ENCODE measurements around the gene NUAK1. TPM values are rescaled to one million over a fixed set of nuclear protein-coding genes. Genes with fewer than 3 reads are reported as not detected.
A peak's percentile ranks its signal among the peaks of the same experiment; 100 is the strongest.

Gene NUAK1
- total and polyA plus RNA-seq, 2 experiments from 2014 or later = 13.4 to 29.6 TPM

DNA sequence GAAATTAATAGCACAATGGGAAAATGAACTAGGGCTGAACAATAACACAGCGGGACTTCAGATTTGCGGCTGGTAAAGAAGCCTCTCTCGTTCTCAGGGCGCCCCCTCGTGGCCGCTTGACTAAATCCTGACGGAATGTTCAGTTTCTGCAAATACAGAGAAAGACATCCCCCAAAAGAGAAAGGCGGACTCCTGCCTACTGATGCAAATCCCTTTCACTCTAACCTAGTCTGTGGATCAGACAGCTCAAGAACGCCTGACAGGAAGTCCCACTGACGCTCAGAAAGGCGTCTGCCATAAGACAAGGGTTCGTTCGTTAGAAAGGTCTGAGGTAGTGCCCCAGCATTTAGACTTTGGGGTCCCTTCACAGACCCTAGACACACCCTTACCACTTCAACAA lies 2.5 kb downstream of the NUAK1 start:
- WGBS, 2 experiments (ENCODE audit: low coverage in 1 of 2, low lambda C conversion rate in 2 of 2, missing lambda C conversion rate in 2 of 2) = 0 to 1% methylated on average over 13 of the region's 13 CpGs
- peak overlapping the region; percentile 98 for H3K4me2 ChIP-seq (ENCODE audit: unreplicated experiment)
- H3K9me3 ChIP-seq (ENCODE audit: low read depth) = no peaks in the 10 kb centered on the region
- H3K4me3 ChIP-seq = peak overlapping the region; percentile 88
- no peaks in the 10 kb centered on the region for H3K9me2 ChIP-seq (ENCODE audit: insufficient read depth)
- H3K9ac ChIP-seq = peak overlapping the region; percentile 97
- DNase-seq = peak; percentile 92
- in situ Hi-C loops (cut with MboI) = loop anchor here (5.0 kb wide), 1 partner anchor 429 kb away; no protein-coding TSS in a partner anchor
- peak overlapping the region; percentile 32 for H2AFZ ChIP-seq
- no peaks in the 10 kb centered on the region; the same call in 1 of the 2 replicates for H4K20me1 ChIP-seq (ENCODE audit: insufficient read depth)
- H3K36me3 ChIP-seq (ENCODE audit: low read depth) = no peaks in the 10 kb centered on the region
- TF ChIP-seq EZH2phosphoT487 (IDR thresholded peaks at IDR 0.05; ENCODE audit: insufficient read depth, low read depth) (no peak), EZH2 (IDR thresholded peaks at IDR 0.05; ENCODE audit: insufficient read depth, poor library complexity, severe bottlenecking) (no peak)
- H3K4me1 ChIP-seq (ENCODE audit: insufficient read depth) = peaks cover 55% of the 10 kb centered on the region
- no peaks in the 10 kb centered on the region for H3K27me3 ChIP-seq (replicated peaks; ENCODE audit: insufficient read depth)
- peaks cover 93% of the 10 kb centered on the region for H3K79me2 ChIP-seq (ENCODE audit: insufficient read depth)
- peak overlapping the region; percentile 73 for H3K27ac ChIP-seq
- peaks cover 43% of the 10 kb centered on the region for H3F3A ChIP-seq (ENCODE audit: insufficient read depth)

DNA sequence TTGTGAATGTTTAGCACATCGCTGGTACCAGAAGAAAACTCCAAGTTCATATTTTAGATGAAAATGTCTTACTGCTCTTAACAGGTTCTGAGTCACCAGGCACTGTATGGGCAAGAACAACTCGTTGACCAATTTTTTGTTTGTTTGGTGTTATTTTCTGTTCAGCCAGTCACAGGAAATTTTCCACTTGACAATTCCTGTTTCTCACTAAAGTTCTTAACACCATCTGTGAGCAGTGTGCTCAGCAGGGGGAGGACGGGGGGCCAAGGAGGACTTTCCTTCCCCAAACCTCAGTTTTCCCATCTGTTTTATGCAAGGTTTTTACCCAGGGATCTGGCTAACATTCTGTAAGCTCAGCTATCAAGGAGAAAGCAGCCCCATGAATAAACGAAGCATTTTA lies 3.0 kb downstream of the NUAK1 start:
- Histone ChIP-seq H3K4me3 (peak overlapping the region; percentile 88), H3K9ac (peak overlapping the region; percentile 75), H3K9me3 (ENCODE audit: low read depth) (no peaks in the 10 kb centered on the region), H3K36me3 (ENCODE audit: low read depth) (no peaks in the 10 kb centered on the region), H3K79me2 (ENCODE audit: insufficient read depth) (peaks cover 93% of the 10 kb centered on the region), H3K27me3 (replicated peaks; ENCODE audit: insufficient read depth) (no peaks in the 10 kb centered on the region), H3K27ac (peak overlapping the region; percentile 73), H3K4me2 (ENCODE audit: unreplicated experiment) (peak overlapping the region; percentile 98), H3F3A (ENCODE audit: insufficient read depth) (peaks cover 45% of the 10 kb centered on the region), H3K4me1 (ENCODE audit: insufficient read depth) (peaks cover 56% of the 10 kb centered on the region), H2AFZ (peak overlapping the region; percentile 44; the same call in 1 of the 2 replicates), H4K20me1 (ENCODE audit: insufficient read depth) (no peaks in the 10 kb centered on the region; the same call in 1 of the 2 replicates), H3K9me2 (ENCODE audit: insufficient read depth) (no peaks in the 10 kb centered on the region)
- DNase-seq = peak; percentile 88
- WGBS, 2 experiments (ENCODE audit: low coverage in 1 of 2, low lambda C conversion rate in 2 of 2, missing lambda C conversion rate in 2 of 2) = 1 to 2% methylated on average over 4 of the region's 4 CpGs
- TF ChIP-seq EZH2 (IDR thresholded peaks at IDR 0.05; ENCODE audit: insufficient read depth, poor library complexity, severe bottlenecking) (no peak), EZH2phosphoT487 (IDR thresholded peaks at IDR 0.05; ENCODE audit: insufficient read depth, low read depth) (no peak)
- in situ Hi-C loops (cut with MboI) = loop anchor here (5.0 kb wide), 1 partner anchor 428 kb away; no protein-coding TSS in a partner anchor

- H3K9ac ChIP-seq = no peak overlapping the region
- no peaks in the 10 kb centered on the region for H3K27me3 ChIP-seq (replicated peaks; ENCODE audit: insufficient read depth)
- H4K20me1 ChIP-seq (ENCODE audit: insufficient read depth) = no peaks in the 10 kb centered on the region; the same call in 1 of the 2 replicates
- H3K9me3 ChIP-seq (ENCODE audit: low read depth) = no peaks in the 10 kb centered on the region
- 89 to 90% methylated on average over 6 of the region's 6 CpGs for whole genome bisulfite sequencing, 2 experiments (ENCODE audit: low coverage in 1 of 2, low lambda C conversion rate in 2 of 2, missing lambda C conversion rate in 2 of 2)
- H3F3A ChIP-seq (ENCODE audit: insufficient read depth) = peaks cover 45% of the 10 kb centered on the region
- H3K4me1 ChIP-seq (ENCODE audit: insufficient read depth) = peaks cover 51% of the 10 kb centered on the region
- peaks cover 93% of the 10 kb centered on the region for H3K79me2 ChIP-seq (ENCODE audit: insufficient read depth)
- H3K27ac ChIP-seq = peak overlapping the region; percentile 73; the same call in 1 of the 2 replicates
- DNase-seq = no peak
- H3K4me2 ChIP-seq (ENCODE audit: unreplicated experiment) = peak overlapping the region; percentile 98
- in situ Hi-C loops (cut with MboI) = loop anchor here (5.0 kb wide), 1 partner anchor 428 kb away; no protein-coding TSS in a partner anchor
- H3K4me3 ChIP-seq = peak overlapping the region; percentile 88
- no peak for TF ChIP-seq EZH2 (IDR thresholded peaks at IDR 0.05; ENCODE audit: insufficient read depth, poor library complexity, severe bottlenecking)
- no peak for TF ChIP-seq EZH2phosphoT487 (IDR thresholded peaks at IDR 0.05; ENCODE audit: insufficient read depth, low read depth)
- H2AFZ ChIP-seq = no peak overlapping the region
- H3K9me2 ChIP-seq (ENCODE audit: insufficient read depth) = no peaks in the 10 kb centered on the region
- no peaks in the 10 kb centered on the region for H3K36me3 ChIP-seq (ENCODE audit: low read depth)
Observed at GRCh38 chr12:106135075-106135474, 3.7 kb downstream of the NUAK1 start.

DNA sequence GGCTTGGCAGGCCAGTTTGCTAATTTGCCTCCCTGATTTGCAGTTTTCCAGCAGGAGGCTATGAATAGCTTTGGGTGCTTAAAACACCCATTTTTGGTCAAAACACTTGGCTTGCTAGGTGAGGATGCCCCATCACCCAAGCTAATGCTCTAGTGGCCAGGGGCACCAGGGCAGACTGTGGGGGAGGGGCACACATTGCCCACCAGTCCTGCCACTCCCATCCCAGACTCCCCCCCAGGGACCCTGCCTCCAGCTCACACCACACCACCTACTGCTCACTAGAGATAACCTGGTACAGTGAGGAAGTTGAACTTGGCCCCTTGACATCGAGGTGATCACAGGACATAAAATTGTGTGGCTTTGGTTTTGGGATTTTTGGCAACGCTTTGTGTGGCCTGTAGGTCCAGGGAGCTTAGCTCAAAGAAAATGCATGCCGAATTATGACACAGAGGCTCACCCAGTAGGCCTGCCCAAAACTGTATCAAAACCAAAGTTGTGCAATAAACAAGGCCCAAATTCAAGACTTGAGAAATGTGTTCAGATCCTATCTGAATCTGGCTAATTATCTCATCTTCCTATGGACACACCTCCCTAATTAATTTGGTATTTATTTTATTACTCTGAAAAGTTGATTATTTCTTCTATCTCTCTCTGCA lies 4.3 kb downstream of the NUAK1 start:
- peak overlapping the region; percentile 98 for H3K4me2 ChIP-seq (ENCODE audit: unreplicated experiment)
- in situ Hi-C loops (cut with MboI) = loop anchor here (5.0 kb wide), 1 partner anchor 712 kb away; no protein-coding TSS in a partner anchor
- no peak overlapping the region for H2AFZ ChIP-seq
- H3K9me2 ChIP-seq (ENCODE audit: insufficient read depth) = no peaks in the 10 kb centered on the region
- H3K9ac ChIP-seq = no peak overlapping the region
- H3K9me3 ChIP-seq (ENCODE audit: low read depth) = no peaks in the 10 kb centered on the region
- no peaks in the 10 kb centered on the region for H3K36me3 ChIP-seq (ENCODE audit: low read depth)
- peaks cover 93% of the 10 kb centered on the region for H3K79me2 ChIP-seq (ENCODE audit: insufficient read depth)
- TF ChIP-seq EZH2phosphoT487 (IDR thresholded peaks at IDR 0.05; ENCODE audit: insufficient read depth, low read depth) (no peak), EZH2 (IDR thresholded peaks at IDR 0.05; ENCODE audit: insufficient read depth, poor library complexity, severe bottlenecking) (no peak)
- H3F3A ChIP-seq (ENCODE audit: insufficient read depth) = peaks cover 45% of the 10 kb centered on the region
- DNase-seq = no peak
- H3K27ac ChIP-seq = no peak overlapping the region
- no peaks in the 10 kb centered on the region for H3K27me3 ChIP-seq (replicated peaks; ENCODE audit: insufficient read depth)
- no peaks in the 10 kb centered on the region; the same call in 1 of the 2 replicates for H4K20me1 ChIP-seq (ENCODE audit: insufficient read depth)
- H3K4me3 ChIP-seq = peak overlapping the region; percentile 88; the same call in 1 of the 2 replicates
- WGBS, 2 experiments (ENCODE audit: low coverage in 1 of 2, low lambda C conversion rate in 2 of 2, missing lambda C conversion rate in 2 of 2) = 73 to 83% methylated on average over 3 of the region's 3 CpGs
- peaks cover 51% of the 10 kb centered on the region for H3K4me1 ChIP-seq (ENCODE audit: insufficient read depth)

Data from GM23248 (cell line).